Measurements from ENCODE around the gene IMMP2L. TPM values are rescaled to one million over a fixed set of nuclear protein-coding genes. Genes with fewer than 3 reads are reported as not detected.

IMMP2L gene
- total RNA-seq, 4 donors from 2014 or later = 19.0 to 37.2 (median 21.3) TPM

GRCh38 chr7:111324228-111324627, 238.1 kb downstream of the IMMP2L start:
- TF ChIP-seq CTCF (IDR thresholded peaks at IDR 0.05; ENCODE audit: low read depth) = no peak

- no peak for TF ChIP-seq CTCF (IDR thresholded peaks at IDR 0.05; ENCODE audit: low read depth)
Observed at GRCh38 chr7:111320133-111320532, 242.2 kb downstream of the IMMP2L start.

GRCh38 chr7:111312966-111313365, 249.3 kb downstream of the IMMP2L start:
- no peak for TF ChIP-seq CTCF (IDR thresholded peaks at IDR 0.05; ENCODE audit: low read depth)

GRCh38 chr7:111308691-111309090, 253.6 kb downstream of the IMMP2L start:
- TF ChIP-seq CTCF (IDR thresholded peaks at IDR 0.05; ENCODE audit: low read depth) = no peak

GRCh38 chr7:111301891-111302290, 260.4 kb downstream of the IMMP2L start:
- TF ChIP-seq CTCF (IDR thresholded peaks at IDR 0.05; ENCODE audit: low read depth) = no peak

GRCh38 chr7:111294494-111294893, 267.8 kb downstream of the IMMP2L start:
- no peak for TF ChIP-seq CTCF (IDR thresholded peaks at IDR 0.05; ENCODE audit: low read depth)

- TF ChIP-seq CTCF (IDR thresholded peaks at IDR 0.05; ENCODE audit: low read depth) = no peak
Observed at GRCh38 chr7:111292026-111292470, 270.2 kb downstream of the IMMP2L start.

All from subcutaneous adipose tissue (tissue), 4 donors.